Glomerular visceral epithelial cell (primary cell): ENCODE data around the gene GPR137B.

Experiments
- DNase-seq: peaks from one replicate; pipeline ENCODE4 v3.0.0-alpha.2; 2016; ENCODE audit errors: extremely low spot score

GPR137B gene

DNA sequence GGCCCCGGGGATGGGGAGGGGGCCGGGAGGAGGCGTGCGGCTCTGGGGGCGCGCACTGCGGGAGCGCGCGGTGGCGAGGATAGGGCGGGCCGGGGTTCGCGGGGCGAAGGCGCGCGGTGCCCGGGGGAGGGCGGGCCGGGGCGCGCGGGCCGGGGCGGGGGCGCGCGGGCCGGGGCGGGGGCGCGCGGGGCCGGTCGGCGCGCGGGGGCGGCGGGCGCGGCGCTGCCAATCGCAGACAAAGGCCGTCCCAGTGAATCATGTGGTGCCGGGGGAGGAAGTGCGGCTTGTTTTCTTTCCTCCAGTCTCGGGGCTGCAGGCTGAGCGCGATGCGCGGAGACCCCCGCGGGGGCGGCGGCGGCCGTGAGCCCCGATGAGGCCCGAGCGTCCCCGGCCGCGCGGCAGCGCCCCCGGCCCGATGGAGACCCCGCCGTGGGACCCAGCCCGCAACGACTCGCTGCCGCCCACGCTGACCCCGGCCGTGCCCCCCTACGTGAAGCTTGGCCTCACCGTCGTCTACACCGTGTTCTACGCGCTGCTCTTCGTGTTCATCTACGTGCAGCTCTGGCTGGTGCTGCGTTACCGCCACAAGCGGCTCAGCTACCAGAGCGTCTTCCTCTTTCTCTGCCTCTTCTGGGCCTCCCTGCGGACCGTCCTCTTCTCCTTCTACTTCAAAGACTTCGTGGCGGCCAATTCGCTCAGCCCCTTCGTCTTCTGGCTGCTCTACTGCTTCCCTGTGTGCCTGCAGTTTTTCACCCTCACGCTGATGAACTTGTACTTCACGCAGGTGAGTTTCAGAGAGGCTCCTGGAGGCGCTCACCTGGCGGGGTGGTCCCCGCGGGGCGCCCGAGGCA is at the start of gene GPR137B:
Gene GPR137B, plus strand, starts transcription at position 287 of the 851 bp plus-strand sequence. Its CDS starts 84 bp downstream, at position 371.
- peak; percentile 57 for DNase-seq

- DNase-seq, result no peak
Measured at GRCh38 chr1:236092899-236093298, 49.4 kb upstream of the GPR137B start.

DNA sequence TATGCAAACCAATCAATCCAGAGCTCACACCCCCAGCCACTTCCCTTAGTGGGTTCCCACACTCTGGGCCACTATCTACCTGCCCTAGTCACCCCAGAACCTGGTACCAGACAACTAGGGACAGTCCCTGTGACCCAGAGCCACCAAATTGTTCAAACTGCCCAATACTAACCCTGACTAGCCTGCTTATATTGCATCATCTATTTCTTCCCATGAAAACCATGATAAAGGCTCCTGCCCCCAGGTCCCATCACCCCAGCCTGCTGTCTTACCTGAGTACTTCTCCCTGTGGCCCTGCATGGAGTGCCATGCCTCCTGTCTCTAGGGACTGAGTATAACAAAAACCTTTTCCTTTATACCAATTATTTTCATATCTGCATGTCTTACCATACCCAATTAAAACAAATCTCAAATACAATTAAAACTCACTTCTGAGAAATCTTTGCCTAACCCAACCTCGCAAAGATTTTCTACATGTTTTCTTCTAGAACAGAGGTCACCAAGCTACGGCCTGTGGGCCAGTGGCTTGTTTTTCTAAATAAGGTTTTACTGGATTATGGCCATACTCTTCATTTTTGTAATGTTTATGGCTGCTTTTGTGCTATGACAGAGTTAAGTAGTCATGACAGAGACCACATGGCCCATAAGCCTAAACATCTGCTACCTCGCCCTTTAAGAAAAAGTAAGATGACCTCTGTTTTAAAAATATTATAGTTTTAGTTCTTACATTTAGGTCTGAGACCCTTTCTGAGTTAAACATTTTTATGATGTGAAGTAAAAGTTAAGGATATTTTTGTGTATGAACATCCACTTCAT is 46.4 kb upstream of the GPR137B start:
- DNase-seq, result no peak

- peak; percentile 35 for DNase-seq
Measured at GRCh38 chr1:236096660-236097482, 45.5 kb upstream of the GPR137B start.

GRCh38 chr1:236098267-236098666 is 44.1 kb upstream of the GPR137B start:
- DNase-seq, result no peak

GRCh38 chr1:236099355-236099974 is 42.9 kb upstream of the GPR137B start:
- no peak for DNase-seq

DNA sequence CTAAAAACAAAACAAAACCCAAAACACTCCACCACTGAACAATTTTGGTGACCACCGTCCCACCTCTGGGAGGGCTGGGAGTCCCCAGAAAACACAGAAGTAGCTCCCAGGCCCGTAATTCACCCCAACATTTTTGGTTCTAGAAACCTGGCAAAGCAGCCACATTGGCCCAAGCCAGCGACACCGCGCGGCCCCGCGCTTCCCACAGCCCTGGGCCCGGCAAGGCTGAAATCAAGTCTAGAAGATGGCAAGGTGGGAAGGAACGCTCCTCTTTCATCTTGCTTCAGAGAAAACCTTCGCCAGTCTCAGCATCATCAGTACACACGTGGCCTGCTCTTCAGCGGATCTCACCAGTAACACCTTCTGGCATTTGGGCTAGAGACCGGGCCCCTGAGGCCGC is 41.5 kb upstream of the GPR137B start:
- no peak for DNase-seq

- no peak for DNase-seq
Measured at GRCh38 chr1:236101233-236102200, 40.8 kb upstream of the GPR137B start.

DNA sequence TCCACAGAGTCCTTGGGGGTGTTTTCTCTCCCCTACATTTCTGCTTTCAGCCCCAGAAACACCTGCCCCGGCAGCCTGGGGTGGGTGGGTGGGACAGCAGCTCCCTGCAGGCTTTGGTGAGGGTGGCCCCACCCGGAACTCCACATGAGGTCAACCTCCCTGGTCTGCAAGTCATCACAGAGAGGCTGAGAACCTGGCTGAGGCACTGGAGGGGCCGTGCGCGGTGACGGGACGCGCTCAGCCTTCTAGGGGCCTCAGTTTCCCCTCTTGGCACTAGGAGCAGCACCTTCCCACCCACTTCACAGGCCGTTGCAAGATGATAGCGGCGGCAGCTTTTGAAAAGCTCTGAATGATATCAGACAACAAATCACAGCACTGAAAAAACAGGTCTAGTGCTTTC is 39.7 kb upstream of the GPR137B start:
- no peak for DNase-seq

- no peak for DNase-seq
Measured at GRCh38 chr1:236103059-236103458, 39.3 kb upstream of the GPR137B start.

GRCh38 chr1:236103646-236104218 is 38.6 kb upstream of the GPR137B start:
- peak; percentile 55 for DNase-seq

GRCh38 chr1:236107121-236107907 is 35.0 kb upstream of the GPR137B start:
- DNase-seq, result no peak

DNA sequence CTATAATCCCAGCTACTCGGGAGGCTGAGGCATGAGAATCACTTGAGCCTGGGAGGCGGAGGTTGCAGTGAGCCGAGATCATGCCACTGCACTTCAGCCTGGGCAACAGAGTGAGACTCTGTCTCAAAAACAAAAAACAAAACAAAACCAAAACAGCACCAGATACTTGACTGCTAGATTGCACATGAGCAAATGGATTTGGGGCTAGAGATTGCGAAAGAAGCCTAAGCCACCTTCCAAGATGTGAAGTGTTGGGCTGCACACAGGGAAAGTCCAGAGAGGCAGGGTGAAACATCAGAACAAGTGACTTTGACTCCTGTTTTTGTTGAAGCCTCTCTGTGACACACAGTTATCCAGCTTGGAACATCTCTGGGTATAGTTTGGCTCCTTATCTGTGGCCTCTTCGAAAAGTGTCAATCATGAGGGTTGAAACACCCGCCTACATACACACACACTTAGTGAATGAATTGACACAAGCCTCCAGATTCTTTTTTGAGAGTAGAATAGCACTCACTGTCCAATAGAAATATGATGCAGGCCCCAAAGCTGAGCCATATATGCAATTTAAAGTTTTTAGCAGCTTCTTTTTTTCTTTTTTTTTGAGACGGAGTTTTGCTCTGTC is 34.2 kb upstream of the GPR137B start:
- no peak for DNase-seq

DNA sequence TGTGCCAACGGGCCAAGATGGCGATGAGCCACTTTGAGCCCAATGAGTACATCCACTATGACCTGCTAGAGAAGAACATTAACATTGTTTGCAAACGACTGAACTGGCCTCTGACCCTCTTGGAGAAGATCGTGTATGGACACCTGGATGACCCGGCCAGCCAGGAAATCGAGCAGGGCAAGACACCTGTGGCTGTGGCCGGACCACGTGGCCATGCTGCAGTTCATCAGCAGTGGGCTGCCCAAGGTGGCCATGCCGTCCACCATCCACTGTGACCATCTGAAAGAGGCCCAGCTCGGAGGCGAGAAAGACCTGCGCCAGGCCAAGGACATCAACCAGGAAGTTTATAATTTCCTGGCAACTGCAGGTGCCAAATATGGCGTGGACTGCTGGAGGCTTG is 32.2 kb upstream of the GPR137B start:
- no peak for DNase-seq

GRCh38 chr1:236111527-236112331 is 30.6 kb upstream of the GPR137B start:
- DNase-seq, result no peak

DNA sequence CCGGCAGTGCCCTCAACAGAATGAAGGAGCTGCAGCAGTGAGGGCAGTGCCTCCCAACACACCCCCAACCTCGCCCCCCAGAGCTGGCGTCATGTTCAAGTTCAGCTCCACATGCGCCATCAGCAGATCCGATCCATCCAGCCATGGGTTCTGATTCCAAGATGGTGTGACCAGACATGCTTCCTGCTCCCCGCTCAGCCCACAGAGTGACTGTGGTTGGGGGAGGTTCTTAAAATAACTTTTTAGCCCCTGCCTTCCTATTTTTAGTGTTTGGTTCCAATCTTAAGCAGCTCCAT is 30.1 kb upstream of the GPR137B start:
- DNase-seq, result no peak

DNA sequence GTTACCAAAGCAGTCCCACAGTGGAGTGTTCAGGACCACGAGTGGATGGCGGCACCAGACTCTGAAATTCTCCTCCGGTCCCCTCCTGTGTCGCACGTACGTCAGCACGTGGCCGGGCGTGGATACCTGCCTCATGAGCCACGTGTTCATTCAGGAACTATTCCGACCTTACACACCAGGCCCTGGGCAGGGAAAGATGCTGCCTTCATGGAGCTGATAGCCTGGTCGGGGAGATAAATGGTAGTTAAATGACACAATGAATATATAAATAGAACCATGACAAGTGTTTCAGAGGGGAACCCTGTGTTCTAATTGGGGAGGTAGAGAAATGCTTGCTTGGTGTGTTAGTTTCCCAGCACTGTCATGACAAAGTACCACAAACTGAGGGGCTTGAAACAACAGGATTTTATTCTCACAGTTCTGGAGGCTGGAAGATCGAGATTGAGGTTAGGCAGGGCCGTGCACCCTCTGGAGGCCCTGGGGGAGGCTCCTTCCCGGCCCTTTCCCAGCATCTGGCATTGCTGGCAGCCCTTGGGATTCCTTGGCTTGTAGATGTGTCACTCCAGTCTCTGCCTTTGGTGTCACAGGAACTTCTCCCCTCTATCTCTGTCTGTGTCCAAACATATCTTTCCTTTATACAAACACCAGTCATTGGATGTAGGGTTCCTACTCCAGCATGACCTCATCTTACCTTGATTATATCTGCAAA is 28.9 kb upstream of the GPR137B start:
- DNase-seq, result no peak
